Endodermal cell (in vitro differentiated cells): Measurements from ENCODE around the gene TMEM231. TPM values are rescaled to one million over a fixed set of nuclear protein-coding genes. Genes with fewer than 3 reads are reported as not detected.
A peak's percentile ranks its signal among the peaks of the same experiment; 100 is the strongest.

ENCODE experiments used
- DNase-seq: peaks from one replicate; pipeline ENCODE4 v3.0.0-alpha.2; 2017
- H3K27ac ChIP-seq: 2 replicates; pipeline ENCODE4 v1.5.1; 2013; ENCODE audit warnings: mild to moderate bottlenecking, low read depth, low read length, moderate library complexity
- H3K27me3 ChIP-seq: 2 replicates; pipeline ENCODE4 v1.6.1; 2013; ENCODE audit warnings: mild to moderate bottlenecking, low read length, moderate library complexity; ENCODE audit not compliant: insufficient read depth, control insufficient read depth, poor library complexity, severe bottlenecking
- H3K36me3 ChIP-seq: 2 replicates; pipeline ENCODE4 v1.7.0; 2013; ENCODE audit warnings: mild to moderate bottlenecking, low read length, moderate library complexity; ENCODE audit not compliant: control insufficient read depth, insufficient read depth
- H3K4me1 ChIP-seq: one replicate; pipeline ENCODE4 v1.7.0; 2013; ENCODE audit warnings: low read length; ENCODE audit not compliant: control insufficient read depth, insufficient read depth
- H3K4me3 ChIP-seq: 2 replicates; pipeline ENCODE4 v1.5.1; 2013; ENCODE audit warnings: mild to moderate bottlenecking, low read length, moderate library complexity
- H3K9ac ChIP-seq: 2 replicates; pipeline ENCODE4 v1.6.1; 2013; ENCODE audit warnings: mild to moderate bottlenecking, low read length, moderate library complexity; ENCODE audit not compliant: poor library complexity, severe bottlenecking; ENCODE audit errors: extremely low read depth
- H3K9me3 ChIP-seq: 2 replicates; pipeline ENCODE4 v1.6.1; 2013; ENCODE audit warnings: mild to moderate bottlenecking, low read length, moderate library complexity; ENCODE audit not compliant: control insufficient read depth
- H3K27ac Mint-ChIP-seq: 2 replicates; pipeline ENCODE4 v1.8.0; 2020; ENCODE audit warnings: mixed read lengths
- H3K27me3 Mint-ChIP-seq: 2 replicates; pipeline ENCODE4 v1.8.0; 2021; ENCODE audit warnings: mild to moderate bottlenecking, mixed read lengths; ENCODE audit not compliant: insufficient read depth
- H3K36me3 Mint-ChIP-seq: 2 replicates; pipeline ENCODE4 v1.8.0; 2020; ENCODE audit warnings: low read depth, mixed read lengths
- H3K4me1 Mint-ChIP-seq: 2 replicates; pipeline ENCODE4 v1.8.0; 2020; ENCODE audit warnings: mixed read lengths
- H3K4me3 Mint-ChIP-seq: 2 replicates; pipeline ENCODE4 v1.8.0; 2020; ENCODE audit warnings: mild to moderate bottlenecking, moderate library complexity, mixed read lengths
- H3K9me3 Mint-ChIP-seq: 2 replicates; pipeline ENCODE4 v1.8.0; 2020; ENCODE audit warnings: mild to moderate bottlenecking, mixed read lengths
- WGBS, 2 experiments: methylation state at CpG; one replicate each; pipeline versions ENCODE4 v1.1.5 to v1.1.7; 2013; ENCODE audit warnings: missing lambda C conversion rate in 2 of 2, mixed read lengths in 1 of 2; ENCODE audit not compliant: insufficient coverage in 1 of 2, insufficient read length in 1 of 2; 5-methylcytosine and 5-hydroxymethylcytosine counted together
- total RNA-seq, 2 donors: library from RNA; stranded (reverse); fragmentation: NEBNext Ultra II Directional in 1 of 2; extraction: Animal tissue kit (Norgen Biotek cat#: 25700) in 1 of 2; gene quantifications; 2 replicates in 1 of 2; 3 replicates in 1 of 2; pipeline ENCODE4 v1.2.1, GENCODE V29; 2021
- TF ChIP-seq, protein P1 (sequence below): fragments of 200-600 bp; sonication (generic); conservative IDR thresholded peaks from 2 replicates; pipeline ENCODE4 v1.5.0; 2021; ENCODE audit warnings: antibody characterized with exemption, mild to moderate bottlenecking

The TMEM231 gene
- total RNA-seq, 2 donors from 2014 or later, result 11.9 to 15.7 TPM

DNA sequence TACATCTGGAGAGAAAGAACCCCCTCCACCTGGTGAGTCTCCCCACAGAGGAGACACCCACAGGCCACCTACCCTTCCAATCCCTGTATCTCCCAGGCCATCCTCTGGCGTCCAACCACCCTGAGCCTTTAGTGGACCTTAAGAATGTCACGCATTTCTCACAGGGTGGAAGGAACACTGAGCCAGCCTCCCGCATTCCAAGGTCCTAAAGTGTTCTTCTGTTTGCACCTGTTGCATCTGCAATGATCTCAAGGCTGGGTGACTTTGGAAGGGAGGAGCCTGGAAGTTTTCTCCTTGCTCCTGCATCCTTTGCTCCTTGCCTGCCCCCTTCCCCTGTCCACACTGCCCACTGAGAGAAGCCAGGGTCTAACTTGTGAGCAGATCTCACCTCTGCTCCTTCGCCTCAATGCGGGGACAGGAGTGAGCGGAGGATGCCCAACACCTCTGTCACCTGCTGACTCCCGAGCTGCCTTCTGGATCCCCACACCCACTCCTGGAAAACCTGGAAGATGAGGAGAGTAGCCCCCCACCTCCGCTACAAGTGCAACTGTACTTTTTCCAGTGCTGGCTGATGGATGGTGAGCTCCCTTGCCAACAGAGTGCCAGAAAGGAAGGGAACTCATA, 23.8 kb downstream of the TMEM231 start:
- H3K27ac Mint-ChIP-seq, result no peak overlapping the region
- Histone ChIP-seq H3K4me1 (no peaks in the 10 kb centered on the region), H3K27me3 (no peaks in the 10 kb centered on the region), H3K27ac (no peak overlapping the region), H3K9me3 (no peaks in the 10 kb centered on the region), H3K36me3 (no peaks in the 10 kb centered on the region), H3K4me3 (no peak overlapping the region), H3K9ac (no peak overlapping the region)
- TF ChIP-seq, protein P1, sequence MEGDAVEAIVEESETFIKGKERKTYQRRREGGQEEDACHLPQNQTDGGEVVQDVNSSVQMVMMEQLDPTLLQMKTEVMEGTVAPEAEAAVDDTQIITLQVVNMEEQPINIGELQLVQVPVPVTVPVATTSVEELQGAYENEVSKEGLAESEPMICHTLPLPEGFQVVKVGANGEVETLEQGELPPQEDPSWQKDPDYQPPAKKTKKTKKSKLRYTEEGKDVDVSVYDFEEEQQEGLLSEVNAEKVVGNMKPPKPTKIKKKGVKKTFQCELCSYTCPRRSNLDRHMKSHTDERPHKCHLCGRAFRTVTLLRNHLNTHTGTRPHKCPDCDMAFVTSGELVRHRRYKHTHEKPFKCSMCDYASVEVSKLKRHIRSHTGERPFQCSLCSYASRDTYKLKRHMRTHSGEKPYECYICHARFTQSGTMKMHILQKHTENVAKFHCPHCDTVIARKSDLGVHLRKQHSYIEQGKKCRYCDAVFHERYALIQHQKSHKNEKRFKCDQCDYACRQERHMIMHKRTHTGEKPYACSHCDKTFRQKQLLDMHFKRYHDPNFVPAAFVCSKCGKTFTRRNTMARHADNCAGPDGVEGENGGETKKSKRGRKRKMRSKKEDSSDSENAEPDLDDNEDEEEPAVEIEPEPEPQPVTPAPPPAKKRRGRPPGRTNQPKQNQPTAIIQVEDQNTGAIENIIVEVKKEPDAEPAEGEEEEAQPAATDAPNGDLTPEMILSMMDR, result no peak
- H3K9me3 Mint-ChIP-seq, result no peaks in the 10 kb centered on the region
- no peaks in the 10 kb centered on the region for H3K4me1 Mint-ChIP-seq
- H3K27me3 Mint-ChIP-seq, result no peaks in the 10 kb centered on the region
- 89 to 90% methylated on average over 2 to 8 of the region's 8 CpGs for WGBS, 2 experiments
- DNase-seq, result peak; percentile 46
- no peaks in the 10 kb centered on the region for H3K36me3 Mint-ChIP-seq
- H3K4me3 Mint-ChIP-seq, result no peak overlapping the region

DNA sequence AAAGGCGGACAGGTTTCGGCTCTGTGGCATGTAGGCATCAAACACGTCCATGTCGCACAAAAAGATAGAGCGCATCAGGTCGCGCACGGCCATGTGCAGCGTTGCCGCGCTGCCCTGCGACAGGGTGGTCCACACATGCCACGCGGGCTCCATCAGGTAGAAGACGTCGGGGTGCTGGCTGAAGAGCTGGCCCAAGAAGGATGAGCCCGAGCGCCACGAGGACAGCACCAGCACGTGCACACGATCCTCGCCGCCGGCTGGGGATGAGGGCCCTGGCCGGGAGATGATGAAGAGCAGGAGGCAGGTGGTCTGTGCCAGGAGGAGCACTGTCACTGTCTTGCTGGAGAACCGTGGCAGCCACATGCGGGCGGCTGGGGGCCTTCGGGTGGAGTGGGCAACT, 26.1 kb downstream of the TMEM231 start:
- TF ChIP-seq, protein P1, result no peak
- Histone ChIP-seq H3K36me3 (no peaks in the 10 kb centered on the region), H3K9me3 (no peaks in the 10 kb centered on the region), H3K4me1 (no peaks in the 10 kb centered on the region), H3K27ac (no peak overlapping the region), H3K27me3 (no peaks in the 10 kb centered on the region), H3K9ac (no peak overlapping the region), H3K4me3 (no peak overlapping the region)
- Mint-ChIP-seq H3K4me1 (no peaks in the 10 kb centered on the region), H3K27me3 (no peaks in the 10 kb centered on the region), H3K36me3 (no peaks in the 10 kb centered on the region), H3K4me3 (no peak overlapping the region), H3K27ac (no peak overlapping the region), H3K9me3 (no peaks in the 10 kb centered on the region)
- DNase-seq, result no peak
- WGBS, 2 experiments, result 96% methylated on average over 25 to 29 of the region's 29 CpGs

DNA sequence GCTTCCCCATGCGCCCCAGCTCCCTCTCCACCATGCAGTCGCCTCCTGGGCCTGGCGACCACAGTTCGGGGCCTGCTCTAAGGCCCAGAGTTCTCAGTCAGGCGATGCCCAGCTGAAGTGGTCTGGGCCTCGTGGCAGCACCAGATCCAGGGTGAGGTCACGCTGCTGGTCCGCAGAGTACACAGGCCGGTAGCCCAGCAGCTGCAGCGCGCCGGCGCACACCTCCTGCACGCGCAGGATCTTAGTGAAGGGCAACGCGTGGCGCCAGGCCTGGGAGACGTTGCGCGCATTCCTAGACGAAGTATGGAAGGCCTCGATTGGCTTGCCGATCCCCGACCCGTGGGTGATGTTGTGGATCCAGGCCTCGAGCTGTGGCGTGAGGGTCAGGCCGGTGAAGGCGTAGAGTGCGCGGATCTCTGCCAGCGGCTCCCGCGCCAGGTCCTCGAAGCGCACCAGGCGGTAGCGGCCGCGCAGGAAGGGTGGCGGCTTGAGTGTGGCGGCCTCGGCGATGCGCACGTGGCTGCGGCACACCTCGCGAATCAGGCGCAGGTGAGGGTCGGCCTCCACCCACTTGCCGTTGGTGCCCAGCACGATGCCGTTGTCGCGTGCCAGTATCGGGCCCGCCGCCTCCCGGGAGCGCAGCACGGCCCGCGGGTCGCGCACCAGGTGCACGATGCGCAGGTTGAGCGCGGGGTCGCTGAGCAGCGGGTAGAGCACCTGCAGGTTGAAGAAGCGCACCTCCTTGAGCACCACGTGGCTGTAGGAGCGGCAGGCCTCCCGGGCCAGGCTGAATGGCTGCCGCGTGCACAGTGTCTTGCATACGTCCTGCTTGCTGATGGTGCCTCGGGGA, 26.8 kb downstream of the TMEM231 start:
- Mint-ChIP-seq H3K27me3 (no peaks in the 10 kb centered on the region), H3K4me1 (no peaks in the 10 kb centered on the region), H3K27ac (no peak overlapping the region), H3K36me3 (no peaks in the 10 kb centered on the region), H3K4me3 (no peak overlapping the region), H3K9me3 (no peaks in the 10 kb centered on the region)
- TF ChIP-seq, protein P1, result no peak
- Histone ChIP-seq H3K4me1 (no peaks in the 10 kb centered on the region), H3K27me3 (no peaks in the 10 kb centered on the region), H3K27ac (no peak overlapping the region), H3K9me3 (no peaks in the 10 kb centered on the region), H3K36me3 (no peaks in the 10 kb centered on the region), H3K9ac (no peak overlapping the region), H3K4me3 (no peak overlapping the region)
- DNase-seq, result peak; percentile 41
- 95 to 96% methylated on average over 66 to 81 of the region's 81 CpGs for WGBS, 2 experiments
